Trophoblast cell (in vitro differentiated cells and primary cell): ENCODE results near the gene C9orf40.

Source experiments
- DNase-seq, 2 donors: peaks; one replicate each; pipeline ENCODE4 v3.0.0-alpha.2; 2016
- H2AFZ ChIP-seq: 2 replicates; pipeline ENCODE4 v1.6.1; 2013; ENCODE audit warnings: low read length, moderate library complexity, mild to moderate bottlenecking; ENCODE audit not compliant: insufficient read depth, poor library complexity
- H2AK5ac ChIP-seq: 2 replicates; pipeline ENCODE4 v1.6.1; 2013; ENCODE audit warnings: mild to moderate bottlenecking, low read length
- H2BK120ac ChIP-seq: 2 replicates; pipeline ENCODE4 v1.6.1; 2013; ENCODE audit warnings: low read length, mild to moderate bottlenecking, moderate library complexity; ENCODE audit not compliant: insufficient read depth, poor library complexity
- H2BK12ac ChIP-seq: 2 replicates; pipeline ENCODE4 v1.6.1; 2013; ENCODE audit warnings: mild to moderate bottlenecking, low read length, moderate library complexity
- H2BK5ac ChIP-seq: 2 replicates; pipeline ENCODE4 v1.6.1; 2013; ENCODE audit warnings: low read length, low read depth, moderate library complexity, mild to moderate bottlenecking; ENCODE audit not compliant: poor library complexity
- H3K14ac ChIP-seq: 2 replicates; pipeline ENCODE4 v1.6.1; 2013; ENCODE audit warnings: mild to moderate bottlenecking, low read length
- H3K18ac ChIP-seq: 2 replicates; pipeline ENCODE4 v1.6.1; 2013; ENCODE audit warnings: mild to moderate bottlenecking, low read length
- H3K23ac ChIP-seq: 2 replicates; pipeline ENCODE4 v1.6.1; 2013; ENCODE audit warnings: low read length
- H3K27ac ChIP-seq: 2 replicates; pipeline ENCODE4 v1.5.1; 2013; ENCODE audit warnings: low read depth, mild to moderate bottlenecking, inconsistent platforms, low read length, moderate library complexity
- H3K27me3 ChIP-seq: 2 replicates; pipeline ENCODE4 v1.6.1; 2013; ENCODE audit warnings: inconsistent platforms, mild to moderate bottlenecking, low read length, moderate library complexity; ENCODE audit not compliant: insufficient read depth
- H3K36me3 ChIP-seq, 2 experiments: 1 replicate in 1 of 2; 2 replicates in 1 of 2; pipeline ENCODE4 v1.6.1; 2013; ENCODE audit warnings: low read length in 2 of 2, mild to moderate bottlenecking in 2 of 2, moderate library complexity in 1 of 2; ENCODE audit not compliant: insufficient read depth in 2 of 2, control insufficient read depth in 1 of 2
- H3K4ac ChIP-seq: 2 replicates; pipeline ENCODE4 v1.6.1; 2013; ENCODE audit warnings: low read depth, mild to moderate bottlenecking, low read length, moderate library complexity
- H3K4me1 ChIP-seq, 2 experiments: 1 replicate in 1 of 2; 2 replicates in 1 of 2; pipeline ENCODE4 v1.6.1; 2013; ENCODE audit warnings: low read length in 2 of 2, mild to moderate bottlenecking in 2 of 2, moderate library complexity in 1 of 2; ENCODE audit not compliant: insufficient read depth in 2 of 2, control insufficient read depth in 1 of 2
- H3K4me2 ChIP-seq: 2 replicates; pipeline ENCODE4 v1.6.1; 2013; ENCODE audit warnings: inconsistent platforms, mild to moderate bottlenecking, low read length, moderate library complexity
- H3K4me3 ChIP-seq: 2 replicates; pipeline ENCODE4 v1.5.1; 2013; ENCODE audit warnings: mild to moderate bottlenecking, low read depth, low read length, inconsistent platforms
- H3K79me1 ChIP-seq: one replicate; pipeline ENCODE4 v1.6.1; 2013; ENCODE audit warnings: low read length
- H3K79me2 ChIP-seq: 2 replicates; pipeline ENCODE4 v1.6.1; 2013; ENCODE audit warnings: low read length, mild to moderate bottlenecking; ENCODE audit not compliant: control insufficient read depth, insufficient read depth, poor library complexity
- H3K9ac ChIP-seq: 2 replicates; pipeline ENCODE4 v1.6.1; 2013; ENCODE audit warnings: mild to moderate bottlenecking, low read length
- H3K9me3 ChIP-seq: 2 replicates; pipeline ENCODE4 v1.6.1; 2013; ENCODE audit warnings: low read depth, mild to moderate bottlenecking, control low read depth, inconsistent platforms, low read length; ENCODE audit not compliant: insufficient read depth
- H4K12ac ChIP-seq: 2 replicates; pipeline ENCODE4 v1.6.1; 2013; ENCODE audit warnings: low read depth, mild to moderate bottlenecking, low read length, moderate library complexity
- H4K8ac ChIP-seq: 2 replicates; pipeline ENCODE4 v1.6.1; 2013; ENCODE audit warnings: low read depth, mild to moderate bottlenecking, low read length, moderate library complexity
- H4K91ac ChIP-seq: one replicate; pipeline ENCODE4 v1.6.1; 2013; ENCODE audit warnings: low read depth, mild to moderate bottlenecking, low read length, moderate library complexity

C9orf40 gene

DNA sequence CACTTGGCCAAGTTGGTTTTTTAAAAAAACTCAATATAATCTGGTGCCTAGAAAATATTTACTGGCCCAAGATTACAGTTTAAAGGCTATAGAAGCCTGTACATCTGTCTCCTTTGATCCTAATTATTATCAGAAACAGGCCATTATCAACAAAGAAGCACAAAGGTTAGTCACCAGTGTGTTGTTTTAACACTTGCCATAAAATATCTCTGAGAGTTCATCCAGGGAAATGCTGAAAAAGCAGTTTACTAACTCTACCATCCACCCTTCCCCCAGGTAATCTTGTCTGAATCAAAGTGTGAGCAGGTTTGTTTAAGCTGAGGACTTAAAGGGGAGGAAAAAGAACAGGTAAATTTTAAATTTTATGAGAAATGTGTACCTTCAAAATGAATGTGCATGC is 51.7 kb downstream of the C9orf40 start:
- Histone ChIP-seq H3K23ac (no peak overlapping the region), H3K36me3 (no peaks in the 10 kb centered on the region), H3K18ac (no peak overlapping the region), H4K8ac (no peak overlapping the region), H3K4me3 (no peak overlapping the region), H2BK120ac (no peak overlapping the region), H2AFZ (no peak overlapping the region), H3K27ac (no peak overlapping the region), H4K91ac (no peak overlapping the region), H4K12ac (no peak overlapping the region), H3K27me3 (no peaks in the 10 kb centered on the region), H2AK5ac (no peak overlapping the region), H3K14ac (no peak overlapping the region), H3K4me1 (no peaks in the 10 kb centered on the region), H3K9ac (no peak overlapping the region), H2BK12ac (no peak overlapping the region), H3K79me2 (no peaks in the 10 kb centered on the region), H3K9me3 (no peaks in the 10 kb centered on the region), H3K4ac (no peak overlapping the region), H3K4me2 (no peak overlapping the region), H2BK5ac (no peak overlapping the region), H3K79me1 (no peaks in the 10 kb centered on the region)
- DNase-seq, result no peak
